GM12892 (cell line): ENCODE measurements around the gene FAM187B.

Experiments used
- POLR2A ChIP-seq: IDR thresholded peaks from 2 replicates; pipeline ENCODE4 v1.6.1; 2011; ENCODE audit warnings: low read depth, low read length, control low read depth
- POLR2AphosphoS5 ChIP-seq: IDR thresholded peaks from 2 replicates; pipeline ENCODE4 v1.6.1; 2011; ENCODE audit warnings: low read depth, low read length, control low read depth

DNA sequence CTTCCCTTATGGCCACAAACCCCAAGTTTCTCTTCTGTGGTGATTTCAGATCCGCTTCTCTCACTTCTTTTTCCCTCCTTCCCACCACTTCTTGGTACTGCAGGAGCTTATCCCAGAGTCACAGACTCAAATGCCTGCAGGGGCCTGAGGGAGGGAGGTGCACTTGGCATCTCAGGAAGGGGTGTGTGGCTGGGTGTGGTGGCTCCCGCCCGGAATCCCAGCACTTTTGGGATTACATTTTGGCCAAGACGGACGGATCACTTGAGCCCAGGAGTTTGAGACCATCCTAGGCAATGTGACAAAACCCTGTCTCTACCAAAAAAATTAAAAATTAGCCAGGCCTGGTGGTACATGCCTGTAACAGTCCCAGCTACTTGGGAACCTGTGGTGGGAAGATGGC is 45.8 kb upstream of the FAM187B start:
- TF ChIP-seq POLR2AphosphoS5 (no peak), POLR2A (no peak)
